K562 (cell line): ENCODE results near the gene GORASP2. TPM values are rescaled to one million over a fixed set of nuclear protein-coding genes. Genes with fewer than 3 reads are reported as not detected.

ENCODE experiments used
- ARID3B ChIP-seq: fragments of 250-450 bp; sonication (Bioruptor Pico); IDR thresholded peaks from 2 replicates; pipeline ENCODE4 v1.4.0; 2020; ENCODE audit warnings: borderline replicate concordance
- FOXA1 ChIP-seq: fragments of 450-650 bp; IDR thresholded peaks from 2 replicates; pipeline ENCODE4 v1.6.1; 2016; ENCODE audit warnings: mild to moderate bottlenecking, borderline replicate concordance
- HOXB6 ChIP-seq: fragments of 250-450 bp; sonication (Bioruptor Pico); IDR thresholded peaks from 2 replicates; pipeline ENCODE4 v1.5.1; 2022; ENCODE audit warnings: mild to moderate bottlenecking, borderline replicate concordance
- MNT ChIP-seq, 2 experiments: fragments of 450-650 bp; conservative IDR thresholded peaks; 2 replicates each; pipeline ENCODE4 v1.6.1; 2017; ENCODE audit warnings: mild to moderate bottlenecking in 2 of 2, moderate library complexity in 2 of 2
- NFE2L1 ChIP-seq: fragments of 450-650 bp; IDR thresholded peaks from 2 replicates; pipeline ENCODE4 v1.6.1; 2016; ENCODE audit warnings: missing genetic modification characterization, low read depth, mild to moderate bottlenecking, missing compliant biosample characterization, moderate library complexity, borderline replicate concordance
- NFXL1 ChIP-seq: fragments of 450-650 bp; formaldehyde crosslinking; IDR thresholded peaks from 2 replicates; pipeline ENCODE4 v1.4.0; 2021; ENCODE audit warnings: mild to moderate bottlenecking
- PTRF ChIP-seq: fragments of 450-650 bp; IDR thresholded peaks from 2 replicates; pipeline ENCODE4 v1.6.1; 2016; ENCODE audit warnings: mild to moderate bottlenecking, missing genetic modification characterization, missing compliant biosample characterization
- TAF9B ChIP-seq: fragments of 450-650 bp; IDR thresholded peaks from 2 replicates; pipeline ENCODE4 v1.6.1; 2018; ENCODE audit warnings: mild to moderate bottlenecking; ENCODE audit not compliant: partially characterized antibody
- ZNF354B ChIP-seq: fragments of 250-450 bp; sonication (Bioruptor Pico); IDR thresholded peaks from 2 replicates; pipeline ENCODE4 v1.4.0; 2020
- ZNF764 ChIP-seq: fragments of 250-450 bp; sonication (Bioruptor Pico); IDR thresholded peaks from 2 replicates; pipeline ENCODE4 v1.4.0; 2020; ENCODE audit warnings: low read depth, mild to moderate bottlenecking, moderate library complexity
- polyA plus RNA-seq, 8 experiments: library from polyadenylated mRNA; depleted of rRNA in 4 of 8; stranded (reverse) in 5 of 8; unstranded in 3 of 8; fragments of >200 nt; fragmentation: Nextera tagmentation in 2 of 8; fragmentation: Illumina TruSeq in 1 of 8; extraction: Ambion mirVana in 2 of 8; extraction: Trizol in 1 of 8; gene quantifications; 2 replicates each; pipeline versions ENCODE4 v1.2.1 to v1.2.3, GENCODE V29; 2011 to 2014; ENCODE audit warnings: inconsistent platforms in 1 of 8, missing spikeins in 1 of 8
- total RNA-seq, 7 experiments: library from RNA; depleted of rRNA in 6 of 7; stranded (reverse); fragments of >200 nt in 6 of 7; fragmentation: Illumina TruSeq in 2 of 7; extraction: Trizol in 2 of 7; gene quantifications; 2 replicates each; pipeline versions ENCODE4 v1.2.1 to v1.2.3, GENCODE V29; 2011 to 2021; ENCODE audit warnings: low replicate concordance in 1 of 7

Gene GORASP2
- total and polyA plus RNA-seq, 9 of the 15 experiments (the other 6 are each of a cell fraction or from before 2014, with no cell fraction given): 27.4 to 180 (median 59.6) TPM

GRCh38 chr2:170895023-170895757, 33.9 kb upstream of the GORASP2 start (continued):
- TF ChIP-seq ZNF764 (CRISPR knock-in tag): no peak
- TF ChIP-seq MNT (conservative IDR thresholded peaks at IDR 0.05): no peak
- TF ChIP-seq FOXA1: no peak
- no peak for TF ChIP-seq NFXL1 (CRISPR knock-in tag)
- no peak for TF ChIP-seq ZNF354B (CRISPR knock-in tag)
- TF ChIP-seq NFE2L1: no peak
- TF ChIP-seq PTRF (tag): no peak
- TF ChIP-seq HOXB6 (CRISPR knock-in tag): no peak
- no peak for TF ChIP-seq TAF9B
- no peak for TF ChIP-seq ARID3B (CRISPR knock-in tag)
- TF ChIP-seq, all 486 proteins: peak for 0
